DOHH2 (cell line): ENCODE results near the gene GCLC.

Experiments used
- H3F3A ChIP-seq: fragments of 200-600 bp; sonication (generic), shearing (Covaris generic); 2 replicates; pipeline ENCODE4 v1.6.0; 2016; ENCODE audit warnings: antibody characterized with exemption, mild to moderate bottlenecking; ENCODE audit not compliant: control insufficient read depth, insufficient read depth
- H3K27ac ChIP-seq: fragments of 200-600 bp; sonication (generic); 2 replicates; pipeline ENCODE4 v1.5.1; 2014; ENCODE audit warnings: low read depth, mild to moderate bottlenecking, low read length, moderate library complexity
- H3K27me3 ChIP-seq: fragments of 200-600 bp; sonication (generic); 2 replicates; pipeline ENCODE4 v1.6.1; 2014; ENCODE audit warnings: mild to moderate bottlenecking, low read length, mixed read lengths; ENCODE audit not compliant: control insufficient read depth
- H3K36me3 ChIP-seq: fragments of 200-600 bp; sonication (generic); 2 replicates; pipeline ENCODE4 v1.6.1; 2014; ENCODE audit warnings: mild to moderate bottlenecking, low read length, moderate library complexity, mixed read lengths; ENCODE audit not compliant: control insufficient read depth
- H3K4me1 ChIP-seq: fragments of 200-600 bp; sonication (generic); 2 replicates; pipeline ENCODE4 v1.6.1; 2014; ENCODE audit warnings: mild to moderate bottlenecking, low read length, mixed read lengths; ENCODE audit not compliant: control insufficient read depth
- H3K4me2 ChIP-seq: fragments of 200-600 bp; sonication (generic); 2 replicates; pipeline ENCODE4 v1.6.0; 2014; ENCODE audit warnings: mild to moderate bottlenecking, low read length, moderate library complexity
- H3K4me3 ChIP-seq: fragments of 200-600 bp; sonication (generic); 2 replicates; pipeline ENCODE4 v1.5.1; 2014; ENCODE audit warnings: mild to moderate bottlenecking, low read length, mixed read lengths
- H3K79me2 ChIP-seq: fragments of 200-600 bp; sonication (generic); 2 replicates; pipeline ENCODE4 v1.6.1; 2014; ENCODE audit warnings: mild to moderate bottlenecking, low read length, mixed read lengths; ENCODE audit not compliant: control insufficient read depth
- H3K9me2 ChIP-seq: fragments of 200-600 bp; sonication (generic); replicated peaks from 2 replicates; pipeline ENCODE4 v1.6.1; 2014; ENCODE audit warnings: mild to moderate bottlenecking, low read length, mixed read lengths; ENCODE audit not compliant: control insufficient read depth
- H3K9me3 ChIP-seq: fragments of 200-600 bp; sonication (generic); 2 replicates; pipeline ENCODE4 v1.6.1; 2014; ENCODE audit warnings: antibody characterized with exemption, low read length, mixed read lengths; ENCODE audit not compliant: control insufficient read depth, insufficient read depth
- H4K20me1 ChIP-seq: fragments of 200-600 bp; sonication (generic); 2 replicates; pipeline ENCODE4 v1.6.0; 2014; ENCODE audit warnings: low read depth, mild to moderate bottlenecking, antibody characterized with exemption, low read length, moderate library complexity; ENCODE audit not compliant: control insufficient read depth, insufficient read depth
- CTCF ChIP-seq: fragments of 200-600 bp; sonication (generic); IDR thresholded peaks from one replicate; pipeline ENCODE4 v1.5.1; 2014; ENCODE audit warnings: antibody characterized with exemption, mild to moderate bottlenecking, low read depth, low read length; ENCODE audit not compliant: poor library complexity, severe bottlenecking
- EZH2phosphoT487 ChIP-seq: fragments of 200-600 bp; sonication (generic); IDR thresholded peaks from 2 replicates; pipeline ENCODE4 v1.6.1; 2017; ENCODE audit warnings: borderline replicate concordance, mild to moderate bottlenecking, antibody characterized with exemption, low read length, moderate library complexity, mixed read lengths

GCLC gene

GRCh38 chr6:53517021-53517420 is 27.9 kb downstream of the GCLC start:
- Histone ChIP-seq H3K27ac (no peak overlapping the region), H3K4me1 (no peaks in the 10 kb centered on the region), H3K9me3 (no peaks in the 10 kb centered on the region), H3K27me3 (no peaks in the 10 kb centered on the region), H3K4me2 (no peak overlapping the region), H3F3A (no peaks in the 10 kb centered on the region), H3K4me3 (no peak overlapping the region), H3K9me2 (no peaks in the 10 kb centered on the region), H3K79me2 (no peaks in the 10 kb centered on the region), H4K20me1 (no peaks in the 10 kb centered on the region), H3K36me3 (peaks cover 18% of the 10 kb centered on the region)
- no peak for TF ChIP-seq EZH2phosphoT487
- no peak for TF ChIP-seq CTCF

- Histone ChIP-seq H3F3A (no peaks in the 10 kb centered on the region), H3K79me2 (no peaks in the 10 kb centered on the region), H3K36me3 (peaks cover 14% of the 10 kb centered on the region)
Measured at GRCh38 chr6:53514677-53515076, 30.2 kb downstream of the GCLC start.

GRCh38 chr6:53513519-53513966 is 31.4 kb downstream of the GCLC start:
- Histone ChIP-seq H3K36me3 (peaks cover 14% of the 10 kb centered on the region), H3K27me3 (no peaks in the 10 kb centered on the region), H3K79me2 (no peaks in the 10 kb centered on the region), H3K27ac (no peak overlapping the region), H3K9me3 (no peaks in the 10 kb centered on the region), H3K9me2 (no peaks in the 10 kb centered on the region), H3K4me1 (no peaks in the 10 kb centered on the region), H3K4me2 (no peak overlapping the region), H3F3A (no peaks in the 10 kb centered on the region), H3K4me3 (no peak overlapping the region), H4K20me1 (no peaks in the 10 kb centered on the region)
- TF ChIP-seq EZH2phosphoT487 (no peak), CTCF (no peak)

More at GRCh38 chr6:53514677-53515076, 30.2 kb downstream of the GCLC start:
- Histone ChIP-seq H4K20me1 (no peaks in the 10 kb centered on the region), H3K27ac (no peak overlapping the region), H3K9me2 (no peaks in the 10 kb centered on the region), H3K9me3 (no peaks in the 10 kb centered on the region), H3K4me3 (no peak overlapping the region), H3K27me3 (no peaks in the 10 kb centered on the region), H3K4me2 (no peak overlapping the region), H3K4me1 (no peaks in the 10 kb centered on the region)
- TF ChIP-seq CTCF: no peak
- no peak for TF ChIP-seq EZH2phosphoT487
